PC-3 (cell line): ENCODE results near the gene COL7A1. TPM values are rescaled to one million over a fixed set of nuclear protein-coding genes. Genes with fewer than 3 reads are reported as not detected.

ENCODE experiments used
- ATAC-seq: fragments of 200-7000 bp; cut with Tn5 transposase; 2 replicates; pipeline ENCODE4 v1.9.1; 2020; ENCODE audit warnings: mild to moderate bottlenecking, moderate library complexity
- BruUV-seq: library from RNA; stranded (reverse); fragments of 400-500 nt; replicated peaks from 2 replicates; lab custom pipeline; 2021; lab: Mats Ljungman, UMichigan
- CTCF ChIA-PET: fragments of 300-600 bp; sonication (Branson Sonifier 250); formaldehyde crosslinking; loops from one replicate; lab custom pipeline; 2022; ENCODE audit warnings: antibody characterized with exemption; lab: Charles Lee
- POLR2A ChIA-PET: fragments of 300-600 bp; sonication (Branson Sonifier 250); formaldehyde crosslinking; loops from one replicate; lab custom pipeline; 2022; ENCODE audit warnings: antibody characterized with exemption; ENCODE audit not compliant: unreplicated experiment; lab: Charles Lee
- DNase-seq: peaks from one replicate; pipeline ENCODE4 v3.0.0-alpha.2; 2015
- H2AFZ ChIP-seq: fragments of 300-600 bp; sonication (generic); 2 replicates; pipeline ENCODE4 v1.6.0; 2016; ENCODE audit warnings: antibody characterized with exemption, low read length
- H3F3A ChIP-seq: fragments of 300-600 bp; sonication (generic); one replicate; pipeline ENCODE4 v1.6.0; 2017; ENCODE audit warnings: antibody characterized with exemption, low read length, control low read depth, mild to moderate bottlenecking; ENCODE audit not compliant: unreplicated experiment
- H3K27ac ChIP-seq: fragments of 300-600 bp; sonication (generic); 2 replicates; pipeline ENCODE4 v1.5.1; 2016; ENCODE audit warnings: mild to moderate bottlenecking, low read length
- H3K27me3 ChIP-seq: fragments of 300-600 bp; sonication (generic); 2 replicates; pipeline ENCODE4 v1.6.1; 2016; ENCODE audit warnings: low read length, mixed read lengths
- H3K36me3 ChIP-seq: fragments of 300-600 bp; sonication (generic); 2 replicates; pipeline ENCODE4 v1.6.1; 2016; ENCODE audit warnings: low read depth, mixed run types, low read length, mixed read lengths
- H3K4me1 ChIP-seq: fragments of 300-600 bp; sonication (generic); 2 replicates; pipeline ENCODE4 v1.5.1; 2016; ENCODE audit warnings: low read length; ENCODE audit not compliant: insufficient read depth
- H3K4me2 ChIP-seq: fragments of 300-600 bp; sonication (generic); 2 replicates; pipeline ENCODE4 v1.6.0; 2016; ENCODE audit warnings: low read length
- H3K4me3 ChIP-seq: fragments of 300-600 bp; sonication (generic); 2 replicates; pipeline ENCODE4 v1.5.1; 2016; ENCODE audit warnings: mild to moderate bottlenecking, low read length, mixed read lengths
- H3K79me2 ChIP-seq: fragments of 300-600 bp; sonication (generic); 2 replicates; pipeline ENCODE4 v1.6.1; 2017; ENCODE audit warnings: low read length, mixed read lengths
- H3K9ac ChIP-seq: fragments of 300-600 bp; sonication (generic); 2 replicates; pipeline ENCODE4 v1.6.0; 2016; ENCODE audit warnings: mild to moderate bottlenecking, low read length
- H3K9me2 ChIP-seq: fragments of 300-600 bp; sonication (generic); replicated peaks from 2 replicates; pipeline ENCODE4 v1.6.1; 2016; ENCODE audit warnings: mixed run types, low read length, mixed read lengths
- H3K9me3 ChIP-seq: fragments of 300-600 bp; sonication (generic); 2 replicates; pipeline ENCODE4 v1.6.1; 2016; ENCODE audit warnings: low read length, mixed read lengths
- H4K20me1 ChIP-seq: fragments of 300-600 bp; sonication (generic); 2 replicates; pipeline ENCODE4 v1.6.1; 2016; ENCODE audit warnings: low read length, mixed read lengths
- EZH2 ChIP-seq: fragments of 300-600 bp; sonication (generic); IDR thresholded peaks from one replicate; pipeline ENCODE4 v1.6.1; 2017; ENCODE audit warnings: antibody characterized with exemption, mild to moderate bottlenecking, low read length; ENCODE audit not compliant: unreplicated experiment
- EZH2phosphoT487 ChIP-seq: fragments of 300-600 bp; sonication (generic); IDR thresholded peaks from 2 replicates; pipeline ENCODE4 v1.6.1; 2018; ENCODE audit warnings: mild to moderate bottlenecking, antibody characterized with exemption, low read length, borderline replicate concordance
- intact Hi-C: fragments of 100-400 bp; cut with micrococcal nuclease; formaldehyde crosslinking; loops from 2 replicates; pipeline ENCODE4 v1.9.0; 2023
- total RNA-seq: library from RNA; depleted of rRNA; stranded (reverse); fragments of >200 nt; gene quantifications from 2 replicates; pipeline ENCODE4 v1.2.3, GENCODE V29; 2014
- TF ChIP-seq, protein P1 (sequence below): fragments of 300-600 bp; sonication (generic); conservative IDR thresholded peaks from 2 replicates; pipeline ENCODE4 v1.5.1; 2017; ENCODE audit warnings: antibody characterized with exemption, low read depth, mild to moderate bottlenecking, low read length

Gene COL7A1
- total RNA-seq, 1 experiment from 2014 or later = 7.9 TPM

DNA sequence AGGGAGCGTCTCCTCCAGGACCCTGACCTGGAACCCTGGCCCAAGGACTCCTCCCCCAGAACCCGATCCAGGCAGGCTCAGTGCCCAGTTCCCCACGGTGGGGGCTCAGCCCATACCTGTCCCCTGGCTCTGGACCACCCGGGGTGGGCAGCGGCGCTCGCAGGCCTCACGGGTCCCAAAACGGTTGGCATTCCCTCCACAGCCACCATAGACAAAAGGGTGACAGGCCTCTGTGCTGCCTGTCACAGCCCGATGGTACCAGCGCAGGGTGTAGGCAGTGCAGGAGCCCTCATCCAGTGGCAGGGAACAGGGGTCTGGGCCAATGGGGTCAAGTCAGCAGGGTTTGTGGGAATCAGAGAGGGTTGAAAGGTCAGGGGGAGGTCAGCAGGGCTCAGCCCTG lies 30.5 kb downstream of the COL7A1 start:
- H3K9ac ChIP-seq = peak overlapping the region; percentile 10; the same call in 1 of the 2 replicates
- intact Hi-C loops = loop anchor here (5.0 kb wide), 1 partner anchor 118 kb away; no protein-coding TSS in a partner anchor
- H3K4me2 ChIP-seq = no peak overlapping the region

DNA sequence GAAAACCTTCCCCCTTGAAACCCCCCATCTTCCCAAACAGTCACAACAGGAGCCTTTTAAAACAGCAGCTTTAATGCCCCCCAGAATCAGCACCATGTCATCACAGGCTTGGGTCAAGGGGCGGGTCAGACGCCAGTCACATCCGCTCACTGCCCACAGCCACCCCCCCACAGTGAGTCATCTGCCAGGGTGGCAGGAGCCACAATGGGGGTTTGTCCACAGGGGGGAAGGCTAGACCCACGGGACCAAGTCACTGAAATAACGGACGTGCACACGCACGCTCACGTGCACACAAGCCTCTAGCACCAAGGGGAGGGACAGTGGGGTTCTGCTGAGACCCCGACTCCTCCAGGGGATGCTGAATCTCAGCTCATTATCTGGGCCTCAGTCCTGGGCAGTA lies 31.1 kb downstream of the COL7A1 start:
- BruUV-seq = no TSS peak
- CTCF ChIA-PET = interaction anchor here (1.1 kb wide), 1 partner anchor 72 kb away, joined by 6 read pairs; the partner anchor contains the start of gene SLC26A6

More for the DNA sequence above, 30.5 kb downstream of the COL7A1 start:
- Histone ChIP-seq H3K4me3 (no peak overlapping the region), H3K79me2 (no peaks in the 10 kb centered on the region), H3K4me1 (peaks cover 38% of the 10 kb centered on the region), H2AFZ (no peak overlapping the region), H3F3A (no peaks in the 10 kb centered on the region), H3K27me3 (no peaks in the 10 kb centered on the region), H3K9me3 (no peaks in the 10 kb centered on the region), H3K27ac (peak overlapping the region; percentile 51), H3K36me3 (no peaks in the 10 kb centered on the region), H4K20me1 (no peaks in the 10 kb centered on the region), H3K9me2 (no peaks in the 10 kb centered on the region)
- ChIA-PET POLR2A (no interaction called here), CTCF (no interaction called here)
- BruUV-seq = no TSS peak
- no peak for TF ChIP-seq EZH2phosphoT487
- no peak for DNase-seq
- ATAC-seq = no peak

GRCh38 chr3:48563382-48563918 lies 31.7 kb downstream of the COL7A1 start, which contains the start of gene UCN2:
UCN2 (minus strand) TSS chr3:48563781; CDS start chr3:48563124, 657 bp downstream.
- Histone ChIP-seq H3K4me1 (peaks cover 38% of the 10 kb centered on the region), H3F3A (no peaks in the 10 kb centered on the region), H3K27me3 (no peaks in the 10 kb centered on the region), H3K4me2 (peak within 1 kb of the TSS; percentile 38; the same call in 1 of the 2 replicates), H2AFZ (no peak within 1 kb of the TSS; the same call in 1 of the 2 replicates), H3K9ac (peak within 1 kb of the TSS; percentile 10; the same call in 1 of the 2 replicates), H4K20me1 (no peaks in the 10 kb centered on the region), H3K36me3 (no peaks in the 10 kb centered on the region), H3K4me3 (no peak within 1 kb of the TSS), H3K9me2 (no peaks in the 10 kb centered on the region), H3K27ac (peak within 1 kb of the TSS; percentile 51), H3K9me3 (no peaks in the 10 kb centered on the region), H3K79me2 (no peaks in the 10 kb centered on the region)
- TF ChIP-seq, protein P1, sequence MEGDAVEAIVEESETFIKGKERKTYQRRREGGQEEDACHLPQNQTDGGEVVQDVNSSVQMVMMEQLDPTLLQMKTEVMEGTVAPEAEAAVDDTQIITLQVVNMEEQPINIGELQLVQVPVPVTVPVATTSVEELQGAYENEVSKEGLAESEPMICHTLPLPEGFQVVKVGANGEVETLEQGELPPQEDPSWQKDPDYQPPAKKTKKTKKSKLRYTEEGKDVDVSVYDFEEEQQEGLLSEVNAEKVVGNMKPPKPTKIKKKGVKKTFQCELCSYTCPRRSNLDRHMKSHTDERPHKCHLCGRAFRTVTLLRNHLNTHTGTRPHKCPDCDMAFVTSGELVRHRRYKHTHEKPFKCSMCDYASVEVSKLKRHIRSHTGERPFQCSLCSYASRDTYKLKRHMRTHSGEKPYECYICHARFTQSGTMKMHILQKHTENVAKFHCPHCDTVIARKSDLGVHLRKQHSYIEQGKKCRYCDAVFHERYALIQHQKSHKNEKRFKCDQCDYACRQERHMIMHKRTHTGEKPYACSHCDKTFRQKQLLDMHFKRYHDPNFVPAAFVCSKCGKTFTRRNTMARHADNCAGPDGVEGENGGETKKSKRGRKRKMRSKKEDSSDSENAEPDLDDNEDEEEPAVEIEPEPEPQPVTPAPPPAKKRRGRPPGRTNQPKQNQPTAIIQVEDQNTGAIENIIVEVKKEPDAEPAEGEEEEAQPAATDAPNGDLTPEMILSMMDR = no peak
- TF ChIP-seq EZH2phosphoT487 = no peak
- no peak for TF ChIP-seq EZH2
- DNase-seq = no peak
- intact Hi-C loops = loop anchor here (5.0 kb wide), 1 partner anchor 119 kb away; no protein-coding TSS in a partner anchor
- ChIA-PET POLR2A (no interaction called here), CTCF (interaction anchor here (1.1 kb wide), 1 partner anchor 72 kb away, joined by 6 read pairs; the partner anchor contains the start of gene SLC26A6)
- BruUV-seq = no TSS peak
- no peak for ATAC-seq

More for the DNA sequence above, 31.1 kb downstream of the COL7A1 start:
- intact Hi-C loops = loop anchor here (5.0 kb wide), 1 partner anchor 118 kb away; no protein-coding TSS in a partner anchor
- H3K36me3 ChIP-seq = no peaks in the 10 kb centered on the region
- peak; percentile 77 for DNase-seq
- TF ChIP-seq EZH2phosphoT487 (no peak), EZH2 (no peak)
- TF ChIP-seq, protein P1 = peak; percentile 24; the same call in 1 of the 2 replicates
- no peak overlapping the region; the same call in 1 of the 2 replicates for H2AFZ ChIP-seq
- peak; percentile 72 for ATAC-seq
- H3K9ac ChIP-seq = peak overlapping the region; percentile 10; the same call in 1 of the 2 replicates
- peaks cover 38% of the 10 kb centered on the region for H3K4me1 ChIP-seq
- peak overlapping the region; percentile 38; the same call in 1 of the 2 replicates for H3K4me2 ChIP-seq
- POLR2A ChIA-PET = no interaction called here
- H4K20me1 ChIP-seq = no peaks in the 10 kb centered on the region
- no peak overlapping the region for H3K4me3 ChIP-seq
- peak overlapping the region; percentile 51 for H3K27ac ChIP-seq
- no peaks in the 10 kb centered on the region for H3K9me2 ChIP-seq
- H3K27me3 ChIP-seq = no peaks in the 10 kb centered on the region
- no peaks in the 10 kb centered on the region for H3K79me2 ChIP-seq
- H3K9me3 ChIP-seq = no peaks in the 10 kb centered on the region
- no peaks in the 10 kb centered on the region for H3F3A ChIP-seq
